HL-60 (cell line): Measurements from ENCODE around the gene SCAP.

Experiments used
- TF ChIP-seq, protein P1 (sequence below): IDR thresholded peaks from one replicate; pipeline ENCODE4 v1.5.1; 2011; ENCODE audit warnings: low read length, control low read depth, inconsistent platforms; ENCODE audit not compliant: insufficient read depth
- TF ChIP-seq, protein P2 (sequence below): IDR thresholded peaks from 2 replicates; pipeline ENCODE4 v1.6.1; 2012; ENCODE audit warnings: low read depth; ENCODE audit not compliant: insufficient replicate concordance

DNA sequence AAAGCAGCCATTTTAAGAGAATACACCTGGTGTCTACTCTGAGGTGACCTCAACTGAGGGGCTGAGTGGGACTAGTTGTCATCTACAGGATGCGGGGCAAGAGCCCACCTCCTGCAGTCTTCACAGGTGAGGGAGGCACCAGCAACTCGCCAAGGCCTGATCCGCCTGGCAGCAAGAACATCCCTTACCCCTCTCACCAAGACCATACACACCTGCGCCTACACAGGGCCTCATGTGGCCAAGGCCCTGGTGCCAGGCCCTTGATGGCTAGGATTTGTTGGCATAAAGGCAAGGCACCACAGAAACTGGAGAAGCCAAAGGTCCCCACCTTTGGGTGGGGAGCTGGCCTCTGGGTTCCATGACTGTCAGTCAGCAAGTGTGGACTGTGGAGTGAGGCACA is 19.4 kb upstream of the SCAP start:
- TF ChIP-seq, protein P1, sequence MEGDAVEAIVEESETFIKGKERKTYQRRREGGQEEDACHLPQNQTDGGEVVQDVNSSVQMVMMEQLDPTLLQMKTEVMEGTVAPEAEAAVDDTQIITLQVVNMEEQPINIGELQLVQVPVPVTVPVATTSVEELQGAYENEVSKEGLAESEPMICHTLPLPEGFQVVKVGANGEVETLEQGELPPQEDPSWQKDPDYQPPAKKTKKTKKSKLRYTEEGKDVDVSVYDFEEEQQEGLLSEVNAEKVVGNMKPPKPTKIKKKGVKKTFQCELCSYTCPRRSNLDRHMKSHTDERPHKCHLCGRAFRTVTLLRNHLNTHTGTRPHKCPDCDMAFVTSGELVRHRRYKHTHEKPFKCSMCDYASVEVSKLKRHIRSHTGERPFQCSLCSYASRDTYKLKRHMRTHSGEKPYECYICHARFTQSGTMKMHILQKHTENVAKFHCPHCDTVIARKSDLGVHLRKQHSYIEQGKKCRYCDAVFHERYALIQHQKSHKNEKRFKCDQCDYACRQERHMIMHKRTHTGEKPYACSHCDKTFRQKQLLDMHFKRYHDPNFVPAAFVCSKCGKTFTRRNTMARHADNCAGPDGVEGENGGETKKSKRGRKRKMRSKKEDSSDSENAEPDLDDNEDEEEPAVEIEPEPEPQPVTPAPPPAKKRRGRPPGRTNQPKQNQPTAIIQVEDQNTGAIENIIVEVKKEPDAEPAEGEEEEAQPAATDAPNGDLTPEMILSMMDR, result no peak
- TF ChIP-seq, protein P2, sequence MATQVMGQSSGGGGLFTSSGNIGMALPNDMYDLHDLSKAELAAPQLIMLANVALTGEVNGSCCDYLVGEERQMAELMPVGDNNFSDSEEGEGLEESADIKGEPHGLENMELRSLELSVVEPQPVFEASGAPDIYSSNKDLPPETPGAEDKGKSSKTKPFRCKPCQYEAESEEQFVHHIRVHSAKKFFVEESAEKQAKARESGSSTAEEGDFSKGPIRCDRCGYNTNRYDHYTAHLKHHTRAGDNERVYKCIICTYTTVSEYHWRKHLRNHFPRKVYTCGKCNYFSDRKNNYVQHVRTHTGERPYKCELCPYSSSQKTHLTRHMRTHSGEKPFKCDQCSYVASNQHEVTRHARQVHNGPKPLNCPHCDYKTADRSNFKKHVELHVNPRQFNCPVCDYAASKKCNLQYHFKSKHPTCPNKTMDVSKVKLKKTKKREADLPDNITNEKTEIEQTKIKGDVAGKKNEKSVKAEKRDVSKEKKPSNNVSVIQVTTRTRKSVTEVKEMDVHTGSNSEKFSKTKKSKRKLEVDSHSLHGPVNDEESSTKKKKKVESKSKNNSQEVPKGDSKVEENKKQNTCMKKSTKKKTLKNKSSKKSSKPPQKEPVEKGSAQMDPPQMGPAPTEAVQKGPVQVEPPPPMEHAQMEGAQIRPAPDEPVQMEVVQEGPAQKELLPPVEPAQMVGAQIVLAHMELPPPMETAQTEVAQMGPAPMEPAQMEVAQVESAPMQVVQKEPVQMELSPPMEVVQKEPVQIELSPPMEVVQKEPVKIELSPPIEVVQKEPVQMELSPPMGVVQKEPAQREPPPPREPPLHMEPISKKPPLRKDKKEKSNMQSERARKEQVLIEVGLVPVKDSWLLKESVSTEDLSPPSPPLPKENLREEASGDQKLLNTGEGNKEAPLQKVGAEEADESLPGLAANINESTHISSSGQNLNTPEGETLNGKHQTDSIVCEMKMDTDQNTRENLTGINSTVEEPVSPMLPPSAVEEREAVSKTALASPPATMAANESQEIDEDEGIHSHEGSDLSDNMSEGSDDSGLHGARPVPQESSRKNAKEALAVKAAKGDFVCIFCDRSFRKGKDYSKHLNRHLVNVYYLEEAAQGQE, result no peak
